NCI-H2081 (cell line): Measurements from ENCODE around the gene IL18R1.

Experiments
- DNase-seq, 2 experiments: peaks; one replicate each; lab custom pipeline; 2025; lab: John Stamatoyannopoulos, UW

IL18R1 gene

DNA sequence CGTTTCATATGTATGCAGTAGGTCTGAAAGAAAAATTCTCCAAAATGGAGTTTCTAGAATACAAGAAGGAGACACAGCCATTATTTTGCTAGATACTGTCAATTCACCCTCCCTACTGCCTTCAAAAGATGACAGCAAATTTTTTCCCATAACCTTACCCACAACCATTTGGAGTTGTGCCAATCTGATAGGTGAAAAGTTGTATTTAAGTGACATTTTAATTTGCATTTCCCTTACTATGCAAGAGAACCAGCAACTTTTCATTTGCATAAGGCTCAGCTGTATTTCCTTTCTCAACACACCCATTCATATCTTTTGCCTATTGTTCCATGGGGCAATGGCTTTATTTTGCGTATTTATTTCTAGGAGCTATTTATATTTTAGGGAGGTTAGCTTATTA is 36.0 kb downstream of the IL18R1 start:
- no peak for DNase-seq

DNA sequence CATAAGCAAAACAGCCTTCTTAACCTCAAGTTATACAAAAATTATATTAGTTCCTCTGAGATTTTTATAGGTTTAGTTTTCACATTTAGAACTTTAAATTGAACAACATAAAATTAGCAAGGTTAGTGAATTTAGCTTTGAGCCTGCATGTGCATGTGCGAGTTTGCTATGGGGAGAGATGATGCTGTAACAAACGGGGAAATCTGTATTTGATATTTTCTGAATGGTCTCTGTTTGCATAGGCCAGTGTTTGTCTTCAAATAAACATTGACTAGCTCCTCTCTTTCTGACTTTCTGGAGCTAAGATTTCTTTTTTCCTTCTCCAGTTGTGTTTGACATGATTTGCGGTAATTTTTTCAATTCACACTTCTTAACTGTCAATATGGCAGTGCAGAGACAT is 36.5 kb downstream of the IL18R1 start:
- no peak for DNase-seq

DNA sequence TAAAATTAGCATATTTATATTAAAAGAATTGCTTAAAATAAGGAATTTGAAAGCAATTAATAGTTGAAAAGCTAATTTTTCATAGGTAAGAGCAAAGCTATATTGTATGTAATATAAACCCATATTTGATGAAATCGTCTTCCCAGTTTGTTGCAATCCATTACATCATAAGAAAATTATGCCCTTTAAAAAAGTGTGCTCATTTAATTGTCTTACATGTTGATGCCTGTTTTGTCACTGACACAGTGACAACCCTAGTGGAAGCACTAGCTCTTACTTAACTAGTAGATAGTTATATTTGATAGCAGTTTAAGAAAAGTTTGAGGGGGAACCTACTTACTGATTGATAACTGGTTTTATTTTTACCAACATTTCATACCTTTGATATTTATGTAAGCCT is 37.3 kb downstream of the IL18R1 start:
- DNase-seq = no peak

DNA sequence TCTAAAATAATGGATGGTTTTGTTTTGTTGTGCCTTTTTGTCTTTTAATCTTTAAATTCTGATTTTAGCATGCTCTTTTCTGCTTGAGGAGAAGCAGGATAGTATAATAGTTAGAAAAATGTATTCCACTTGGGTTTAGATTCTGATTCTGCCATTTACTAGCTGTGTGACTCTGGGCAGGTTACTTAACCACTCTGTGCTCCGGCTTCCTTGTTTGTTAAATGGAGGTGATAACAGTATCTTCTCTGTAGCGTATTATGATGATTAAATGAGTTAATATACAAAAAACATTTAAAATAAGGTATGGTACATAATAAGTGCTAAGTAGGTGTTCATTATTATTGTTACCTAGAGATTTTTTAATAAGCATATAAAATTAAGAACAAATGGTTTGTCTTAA is 40.4 kb downstream of the IL18R1 start:
- DNase-seq = no peak

DNA sequence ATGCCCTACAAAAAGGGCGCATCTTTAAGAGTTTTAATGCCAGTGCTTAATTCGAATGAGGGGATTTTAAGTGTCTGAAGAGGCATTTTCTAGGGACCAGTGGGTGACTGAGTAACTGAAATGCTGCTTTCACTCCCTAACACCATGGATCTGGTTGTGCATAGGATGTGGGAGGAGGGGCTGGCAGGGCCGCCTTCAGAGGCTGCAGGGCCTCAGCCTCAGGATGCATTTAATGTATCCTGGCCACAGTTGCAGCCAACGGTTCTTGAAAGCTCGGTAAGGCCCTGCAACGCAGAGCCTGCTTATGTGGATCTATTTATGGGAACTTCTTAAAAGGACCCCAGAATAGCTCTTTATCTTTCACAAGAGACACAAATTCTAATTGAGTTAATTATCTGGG is 41.6 kb downstream of the IL18R1 start:
- DNase-seq = no peak

DNA sequence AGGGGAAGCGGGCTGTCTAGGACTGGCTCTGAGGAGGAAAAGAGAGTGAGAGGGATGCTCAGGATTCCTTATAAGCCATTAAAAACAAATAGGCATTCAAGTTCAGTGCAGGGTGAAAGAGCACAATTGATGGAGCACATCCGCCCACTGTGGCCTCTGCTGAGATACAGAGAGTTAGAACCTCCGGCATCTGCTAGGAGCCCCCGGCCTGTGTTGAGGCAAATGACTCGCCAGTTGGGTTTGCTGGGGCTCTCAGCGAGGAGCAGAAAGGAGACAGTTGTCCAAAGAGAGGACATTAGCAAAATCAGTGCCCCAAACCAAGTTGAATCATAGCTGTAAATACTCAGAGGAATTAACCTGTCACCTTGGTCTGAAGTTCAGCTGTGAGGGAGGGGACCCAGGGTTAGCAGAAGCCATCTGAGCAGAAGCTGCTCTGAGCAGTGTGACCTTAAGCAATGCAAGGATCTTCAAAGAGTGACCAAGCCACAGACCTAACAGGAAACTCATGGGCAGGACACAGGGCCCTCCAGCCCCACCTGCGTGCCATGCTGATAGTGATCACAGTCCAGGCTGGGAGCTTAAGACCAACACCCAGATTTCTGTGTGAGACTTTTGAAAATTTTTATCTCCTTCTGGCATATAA is 44.0 kb downstream of the IL18R1 start:
- DNase-seq = no peak

DNA sequence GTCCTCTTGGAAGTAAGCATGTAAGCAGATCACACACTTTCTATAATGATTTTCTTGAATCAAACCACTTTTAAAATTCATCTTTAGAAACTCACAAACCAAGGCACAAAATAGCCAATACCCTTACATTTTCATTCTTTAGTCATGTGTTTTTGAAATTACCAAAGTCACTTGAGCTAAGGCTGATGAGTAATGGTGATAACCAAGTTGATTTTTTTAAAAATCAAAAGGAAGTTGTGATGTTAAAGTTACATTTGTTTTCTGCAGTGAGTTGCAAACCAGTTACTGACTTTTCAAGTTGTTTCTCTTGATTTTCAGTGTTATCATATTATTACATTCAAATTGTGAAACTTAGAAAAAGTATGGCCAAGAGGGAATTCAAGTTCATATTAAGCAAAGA is 45.9 kb downstream of the IL18R1 start:
- DNase-seq = no peak

DNA sequence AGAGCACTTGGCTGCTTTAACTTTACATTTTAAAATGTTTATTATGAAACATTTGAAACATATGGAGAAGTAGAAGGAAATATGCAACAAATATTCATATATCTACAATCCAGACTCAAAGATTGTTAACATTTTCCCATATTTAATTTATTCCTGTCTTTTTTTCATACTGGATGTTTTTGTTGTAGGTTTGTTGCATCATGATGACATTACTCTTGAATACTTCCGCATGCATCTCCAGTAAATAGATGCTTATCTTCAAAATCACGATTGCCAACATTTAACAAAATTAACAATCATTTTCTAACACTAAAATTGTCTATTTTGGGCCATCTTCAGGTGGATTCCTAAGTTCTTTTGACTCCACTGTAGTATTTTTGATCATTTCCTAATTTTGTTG is 46.3 kb downstream of the IL18R1 start:
- no peak for DNase-seq

DNA sequence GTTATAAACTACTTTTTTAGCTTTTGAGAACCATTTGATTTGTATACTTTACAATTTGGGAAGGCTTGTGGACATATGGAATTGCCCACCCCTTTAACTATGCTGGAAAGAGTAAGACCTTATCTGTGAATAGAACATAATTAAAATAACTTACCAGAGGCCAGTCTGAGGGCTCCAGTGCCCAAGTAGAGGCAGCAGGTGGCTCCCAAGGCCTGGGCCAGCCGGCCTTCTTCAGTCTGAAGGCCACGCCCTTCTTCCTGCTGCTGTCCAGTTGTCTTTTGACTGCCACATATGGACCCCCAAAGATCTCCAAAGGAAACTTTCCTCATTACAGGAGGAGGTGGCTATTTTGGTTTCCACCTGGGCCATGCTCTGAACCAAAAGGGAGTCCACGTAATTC is 55.4 kb downstream of the IL18R1 start:
- no peak for DNase-seq

DNA sequence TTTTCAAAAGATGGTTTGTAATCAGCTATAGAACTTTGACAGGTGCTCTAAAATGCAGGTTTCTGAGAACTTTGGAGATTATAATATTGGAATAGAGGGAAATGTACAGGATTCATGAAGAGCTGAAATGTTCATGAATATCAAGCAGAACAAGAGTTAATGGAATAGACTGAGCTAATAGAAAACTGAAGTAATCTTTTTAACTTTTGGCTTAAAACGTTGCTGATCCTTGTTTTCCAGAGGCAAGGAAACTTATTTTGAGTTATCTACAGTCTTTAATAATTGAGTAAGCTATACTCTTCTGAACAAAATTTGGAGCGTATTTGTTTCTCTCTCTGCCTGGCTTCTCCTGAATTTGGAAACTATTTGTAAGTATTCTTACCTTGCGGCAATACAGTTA is 56.6 kb downstream of the IL18R1 start:
- no peak for DNase-seq

DNA sequence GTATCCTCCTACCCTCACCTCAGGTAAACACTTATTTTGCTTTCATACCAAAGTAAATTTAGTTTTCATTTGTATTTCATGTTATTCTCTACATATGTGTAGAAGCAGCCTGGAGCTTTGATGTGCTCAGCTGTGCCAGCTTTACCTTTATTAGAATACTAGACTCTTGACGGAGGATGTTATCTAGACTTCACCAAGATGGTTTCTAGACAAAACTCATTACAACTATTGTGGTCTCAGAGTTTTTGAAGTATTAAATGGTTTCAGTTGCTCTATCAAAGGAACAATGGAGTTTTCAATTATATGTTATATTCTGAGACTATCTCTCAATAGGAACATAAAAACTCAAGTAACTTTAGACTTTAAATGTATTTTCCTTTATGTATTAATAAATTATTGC is 62.4 kb downstream of the IL18R1 start:
- DNase-seq = no peak

DNA sequence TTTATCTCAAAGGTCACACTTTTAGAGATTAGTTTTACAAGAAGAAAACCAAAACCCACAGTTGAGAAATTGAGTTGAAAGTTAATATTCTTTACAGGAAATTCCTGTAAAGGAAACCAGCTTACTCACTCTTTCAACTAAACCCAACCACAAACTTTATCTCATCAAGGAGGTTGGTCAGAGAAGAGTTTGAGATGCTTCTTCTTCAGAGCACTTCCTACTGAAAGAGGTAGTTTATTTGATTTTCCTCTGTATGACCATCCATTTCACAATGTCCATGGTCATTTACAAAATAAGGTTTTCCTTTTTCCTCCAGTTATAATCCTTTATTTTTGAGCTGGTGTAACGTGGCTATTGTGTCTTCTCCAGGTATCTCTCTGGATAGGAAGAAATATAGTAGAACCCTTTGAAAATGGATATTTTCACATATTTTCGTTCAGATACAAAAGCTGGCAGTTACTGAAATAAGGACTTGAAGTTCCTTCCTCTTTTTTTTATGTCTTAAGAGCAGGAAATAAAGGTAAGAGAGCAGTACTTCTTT is 62.9 kb downstream of the IL18R1 start:
- no peak for DNase-seq

DNA sequence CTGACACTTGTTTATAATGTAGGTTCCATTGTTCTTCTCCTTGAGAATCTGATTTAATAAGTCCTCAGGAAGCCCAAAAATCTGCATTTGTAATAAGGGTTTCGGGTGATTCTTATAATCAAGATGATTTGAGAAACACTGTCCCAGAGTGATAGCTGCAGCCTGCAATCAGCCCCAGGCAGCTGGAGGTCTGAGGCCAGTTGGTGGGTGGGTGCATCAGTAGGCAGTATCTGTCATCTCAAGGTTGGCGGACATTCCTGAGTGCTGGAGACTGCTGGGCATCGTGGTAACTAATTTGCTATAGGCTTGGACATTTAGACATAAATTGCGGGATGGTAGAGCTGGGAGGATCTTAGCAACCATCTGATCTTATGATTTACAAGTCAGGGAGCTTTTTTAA is 64.7 kb downstream of the IL18R1 start:
- DNase-seq = no peak

DNA sequence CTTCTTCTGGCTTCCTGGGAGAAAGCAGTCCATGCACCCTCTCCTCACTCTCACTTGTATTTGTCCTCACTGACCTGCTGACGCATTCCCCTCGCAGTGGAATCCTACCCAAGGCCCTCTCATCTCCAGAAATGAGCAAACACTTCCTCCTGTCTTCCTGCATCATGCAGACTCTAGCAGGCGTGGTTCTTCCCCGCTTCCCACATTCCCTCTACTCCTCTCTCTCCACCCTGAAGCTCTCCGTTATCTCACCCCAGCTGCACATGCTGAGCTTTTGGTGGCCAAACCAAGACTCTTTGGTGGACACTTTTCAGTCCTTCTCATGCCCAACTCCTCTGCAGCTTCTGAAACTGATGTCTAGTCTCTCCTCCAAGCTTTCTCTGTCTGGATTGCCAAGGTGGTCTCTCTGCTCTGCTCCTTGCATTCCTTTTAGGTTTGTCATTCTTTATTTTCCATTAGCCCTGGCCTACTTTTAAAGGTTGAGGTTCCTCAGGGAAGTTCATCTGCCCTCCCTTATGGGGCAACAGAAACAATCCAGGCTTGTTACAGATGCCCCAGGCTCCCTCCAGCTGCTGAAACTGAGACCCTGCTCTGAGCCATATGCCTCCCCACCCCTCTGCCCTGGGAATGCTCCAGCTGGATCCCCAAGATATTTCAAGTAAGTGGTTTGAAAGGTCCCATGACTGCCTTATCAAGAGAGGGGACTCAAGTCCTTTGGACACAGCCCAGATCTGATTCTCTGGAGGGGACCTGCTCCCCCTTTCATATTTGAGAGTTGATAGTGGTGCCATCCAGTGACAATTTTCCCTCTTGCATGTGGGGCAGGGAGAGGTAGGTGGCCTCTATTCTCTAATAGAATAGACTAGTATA is 66.5 kb downstream of the IL18R1 start:
- no peak for DNase-seq

DNA sequence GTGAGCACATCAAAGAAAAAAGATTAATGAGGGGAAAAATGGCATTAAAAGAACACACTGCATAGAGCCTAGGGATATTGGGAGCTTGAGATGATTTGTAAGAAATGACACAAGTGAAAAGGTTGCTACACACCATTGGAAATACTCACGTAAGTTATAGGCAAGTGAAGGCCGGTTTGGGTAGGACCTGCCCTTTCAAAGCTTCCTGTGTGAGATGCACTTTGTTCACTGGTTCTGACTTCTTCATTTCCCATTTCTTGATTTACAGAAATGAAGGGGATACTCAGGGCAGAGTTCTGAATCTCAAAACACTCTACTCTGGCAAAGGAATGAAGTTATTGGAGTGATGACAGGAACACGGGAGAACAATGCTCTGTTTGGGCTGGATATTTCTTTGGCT is 67.3 kb downstream of the IL18R1 start, which contains the start of gene IL18RAP:
Gene IL18RAP (plus strand): TSS at position 251 of the 400 bp plus-strand sequence. CDS start 118 bp downstream, at position 369.
- no peak for DNase-seq

DNA sequence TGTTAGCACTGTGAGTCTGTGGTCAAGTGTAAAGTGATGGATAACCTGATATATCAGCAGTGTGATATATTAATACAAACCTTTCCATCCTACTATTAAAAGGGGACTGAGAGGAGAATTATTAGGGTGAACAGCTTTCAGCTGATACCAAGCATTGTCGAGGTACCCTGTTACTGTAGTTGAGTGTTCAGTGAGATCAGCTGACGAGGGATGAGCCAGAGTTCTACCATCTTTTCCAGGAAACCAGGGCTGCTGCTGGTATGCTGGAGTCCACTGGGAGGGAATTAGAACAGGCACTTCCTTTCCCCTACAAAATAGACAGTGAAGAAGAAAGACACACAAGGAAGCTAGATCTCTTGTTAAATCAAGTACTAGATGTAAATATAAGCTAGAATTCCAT is 67.8 kb downstream of the IL18R1 start:
- no peak for DNase-seq

DNA sequence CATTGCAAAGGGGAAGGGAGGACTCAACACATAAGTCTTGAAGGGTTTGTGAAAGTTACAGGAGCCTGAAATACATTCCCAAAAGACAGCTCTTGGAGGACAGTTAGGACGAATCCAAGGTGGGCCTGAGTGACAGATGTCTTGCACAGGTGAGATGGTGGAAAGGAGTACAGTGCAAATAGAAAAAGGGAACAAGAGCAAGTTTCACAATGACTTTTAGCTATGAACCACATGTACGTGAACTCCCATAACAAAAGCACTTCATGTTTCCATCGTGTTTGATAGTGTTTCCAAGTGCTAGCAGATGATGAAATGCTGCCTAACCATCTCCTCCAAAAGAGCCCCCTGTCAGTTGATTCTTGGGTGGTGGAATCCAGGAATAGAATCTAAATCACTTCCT is 69.2 kb downstream of the IL18R1 start:
- DNase-seq = no peak

DNA sequence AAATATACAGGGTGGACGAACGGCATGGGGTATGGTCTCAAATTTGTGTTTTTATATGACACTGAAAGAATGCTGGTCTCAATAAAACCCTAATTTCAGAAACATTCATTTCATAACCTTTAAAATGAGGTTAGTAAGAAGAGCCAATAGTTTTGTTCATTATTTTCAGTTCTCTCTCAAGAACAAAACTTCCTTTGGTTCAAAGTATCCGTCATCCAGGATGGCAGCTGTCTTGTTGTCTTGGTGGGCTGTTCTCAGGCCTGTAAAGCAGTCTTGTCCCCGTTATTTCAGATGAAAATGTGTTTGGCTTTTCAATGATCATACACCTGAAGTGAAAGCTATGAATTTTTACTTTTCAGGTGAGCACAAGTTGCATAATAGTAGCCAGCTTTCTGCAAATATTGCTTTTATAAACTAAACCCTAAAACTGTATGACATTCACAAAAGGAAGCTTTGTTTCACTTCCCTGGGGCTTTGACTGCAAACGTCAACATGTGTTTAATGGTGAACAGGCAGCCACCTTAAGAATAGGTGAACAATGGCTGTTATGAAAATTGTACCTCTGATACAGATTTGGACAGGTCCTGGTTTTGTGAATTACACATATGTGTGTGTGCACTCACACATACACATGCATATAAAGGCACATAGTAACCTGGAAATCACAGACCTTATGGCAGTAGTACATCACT is 70.0 kb downstream of the IL18R1 start:
- no peak for DNase-seq

DNA sequence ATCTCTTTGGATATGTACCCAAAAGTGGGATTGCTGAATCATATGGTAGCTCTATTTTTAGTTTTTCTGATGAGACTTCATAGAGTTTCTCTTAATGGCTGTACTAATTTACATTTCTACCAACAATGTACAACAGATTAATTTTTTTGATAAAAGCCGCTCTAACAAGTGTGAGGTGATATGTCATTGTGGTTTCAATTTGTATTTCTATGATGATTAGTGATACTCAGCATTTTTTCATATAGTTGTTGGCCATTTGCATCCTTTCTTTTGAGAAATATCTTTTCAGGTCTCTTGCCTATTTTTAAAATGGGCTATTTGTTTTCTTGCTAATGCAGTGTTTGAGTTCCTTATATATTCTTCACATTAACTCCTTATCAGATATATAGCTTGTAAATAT is 71.7 kb downstream of the IL18R1 start:
- no peak for DNase-seq

DNA sequence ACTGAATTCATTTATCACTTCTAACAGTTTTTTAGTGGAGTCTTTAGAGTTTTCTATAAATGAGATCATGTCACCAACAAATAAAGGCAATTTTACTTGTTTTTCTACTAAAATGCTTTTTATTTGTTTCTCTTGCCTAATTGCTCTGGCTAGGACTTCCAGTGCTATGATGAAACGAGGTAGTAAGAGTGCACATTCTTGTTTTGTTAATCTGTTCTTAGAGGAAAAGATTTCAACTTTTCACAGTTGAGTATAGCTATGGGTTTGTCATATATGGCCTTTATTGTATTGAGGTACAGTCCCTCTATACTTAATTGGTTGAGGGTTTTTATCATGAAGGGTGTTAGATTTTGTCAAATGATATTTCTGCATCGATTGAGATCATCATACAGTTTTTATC is 73.0 kb downstream of the IL18R1 start:
- no peak for DNase-seq

DNA sequence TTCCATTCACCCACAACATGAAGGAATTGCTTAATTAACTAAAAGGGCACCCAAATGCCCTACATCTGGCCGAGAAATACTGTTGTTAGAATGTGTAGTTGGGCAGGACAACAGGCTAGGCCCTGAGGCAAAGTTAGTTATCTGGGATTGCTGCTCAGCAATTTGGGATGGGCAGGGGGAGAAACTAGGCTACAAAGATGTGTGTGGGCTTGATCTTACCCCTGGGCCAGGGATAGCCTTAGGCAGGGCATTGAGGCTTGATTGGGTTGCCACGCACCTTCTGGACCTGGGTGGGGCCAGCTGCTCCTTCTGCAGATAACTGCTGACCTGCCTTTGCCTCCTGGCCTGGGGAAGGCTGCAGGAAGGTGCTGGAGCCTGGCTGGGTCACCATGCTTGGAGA is 76.8 kb downstream of the IL18R1 start:
- no peak for DNase-seq

DNA sequence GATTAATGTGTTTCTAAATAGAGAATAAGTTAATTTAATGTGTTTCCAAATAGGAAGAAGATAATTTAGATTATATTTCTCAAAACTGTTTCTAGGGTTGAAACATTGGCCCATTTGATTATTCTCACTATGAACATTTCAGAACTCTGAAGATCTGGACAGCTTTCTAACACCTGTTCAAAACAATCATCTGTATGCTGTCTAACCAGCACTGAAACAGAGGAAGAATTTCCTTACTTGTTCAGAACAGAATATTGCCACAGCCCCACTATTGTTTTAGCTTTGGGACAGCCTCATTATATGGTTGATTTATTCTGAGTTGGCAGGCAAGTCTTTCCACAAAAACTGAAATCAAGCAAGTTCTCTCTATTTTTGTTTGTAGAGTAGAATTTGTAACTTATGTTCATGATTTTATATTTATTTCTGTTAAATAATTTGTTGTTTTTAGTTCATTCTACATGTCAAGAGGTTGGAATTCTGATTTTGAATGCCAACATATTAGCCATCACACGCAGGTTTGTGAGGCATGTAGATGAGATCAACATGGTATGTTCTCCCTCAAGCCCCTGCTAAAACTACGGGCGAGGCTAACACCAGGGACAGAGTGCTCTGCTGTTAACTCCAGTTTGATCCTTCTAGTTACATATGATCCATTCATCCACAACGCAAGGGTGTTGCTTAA is 78.5 kb downstream of the IL18R1 start:
- DNase-seq = no peak
